VCaP (cell line): ENCODE results near the gene UNKL.

Experiments
- H3K27ac ChIP-seq: fragments of 450-650 bp; 2 replicates; pipeline ENCODE4 v1.5.1; 2017
- CTCF ChIP-seq: fragments of 450-650 bp; conservative IDR thresholded peaks from 2 replicates; pipeline ENCODE4 v1.5.1; 2017; ENCODE audit warnings: mild to moderate bottlenecking, moderate library complexity

Gene UNKL

GRCh38 chr16:1318268-1318545 lies 96.3 kb downstream of the UNKL start:
- H3K27ac ChIP-seq: no peak overlapping the region
- no peak for TF ChIP-seq CTCF

GRCh38 chr16:1317479-1318267 lies 96.8 kb downstream of the UNKL start:
- TF ChIP-seq CTCF: no peak
- no peak overlapping the region for H3K27ac ChIP-seq

- no peak for TF ChIP-seq CTCF
- H3K27ac ChIP-seq: no peak overlapping the region
Measured at GRCh38 chr16:1316033-1316405, 98.5 kb downstream of the UNKL start.

GRCh38 chr16:1315081-1316032 lies 99.1 kb downstream of the UNKL start:
- no peak for TF ChIP-seq CTCF
- no peak overlapping the region for H3K27ac ChIP-seq

GRCh38 chr16:1314399-1315068 lies 100.0 kb downstream of the UNKL start:
- H3K27ac ChIP-seq: no peak overlapping the region
- no peak for TF ChIP-seq CTCF

GRCh38 chr16:1313721-1314369 lies 100.7 kb downstream of the UNKL start:
- TF ChIP-seq CTCF: no peak

More at GRCh38 chr16:1313721-1314369, 100.7 kb downstream of the UNKL start:
- H3K27ac ChIP-seq: no peak overlapping the region
